ENCODE results near the gene RAD50. TPM values are rescaled to one million over a fixed set of nuclear protein-coding genes. Genes with fewer than 3 reads are reported as not detected.

RAD50 gene
- total RNA-seq, 1 donor: 54.7 TPM

GRCh38 chr5:132678735-132679134, 122.0 kb downstream of the RAD50 start:
- no peak for DNase-seq (ENCODE audit: low read depth)
- H3K4me3 ChIP-seq (ENCODE audit: low read depth, low read length): no peak overlapping the region
- TF ChIP-seq CTCF (IDR thresholded peaks at IDR 0.05; ENCODE audit: insufficient read depth, low read length): no peak

- no peak overlapping the region for H3K4me3 ChIP-seq (ENCODE audit: low read depth, low read length)
- no peak for DNase-seq (ENCODE audit: low read depth)
- TF ChIP-seq CTCF (IDR thresholded peaks at IDR 0.05; ENCODE audit: insufficient read depth, low read length): no peak
Observed at GRCh38 chr5:132679166-132679565, 122.4 kb downstream of the RAD50 start.

GRCh38 chr5:132679717-132680380, 123.1 kb downstream of the RAD50 start:
- DNase-seq (ENCODE audit: low read depth): no peak
- H3K4me3 ChIP-seq (ENCODE audit: low read depth, low read length): no peak overlapping the region
- TF ChIP-seq CTCF (IDR thresholded peaks at IDR 0.05; ENCODE audit: insufficient read depth, low read length): no peak

GRCh38 chr5:132680780-132681475, 124.2 kb downstream of the RAD50 start:
- DNase-seq (ENCODE audit: low read depth): no peak

GRCh38 chr5:132681476-132681831, 124.7 kb downstream of the RAD50 start:
- H3K4me3 ChIP-seq (ENCODE audit: low read depth, low read length): no peak overlapping the region
- no peak for DNase-seq (ENCODE audit: low read depth)
- TF ChIP-seq CTCF (IDR thresholded peaks at IDR 0.05; ENCODE audit: insufficient read depth, low read length): no peak

More at GRCh38 chr5:132680780-132681475, 124.2 kb downstream of the RAD50 start:
- no peak overlapping the region for H3K4me3 ChIP-seq (ENCODE audit: low read depth, low read length)
- TF ChIP-seq CTCF (IDR thresholded peaks at IDR 0.05; ENCODE audit: insufficient read depth, low read length): no peak

GRCh38 chr5:132681983-132682382, 125.2 kb downstream of the RAD50 start:
- H3K4me3 ChIP-seq (ENCODE audit: low read depth, low read length): no peak overlapping the region
- DNase-seq (ENCODE audit: low read depth): no peak
- no peak for TF ChIP-seq CTCF (IDR thresholded peaks at IDR 0.05; ENCODE audit: insufficient read depth, low read length)

Data from fibroblast of the aortic adventitia (primary cell).